GM12892 (cell line): ENCODE measurements around the gene CASR.

Source experiments
- POLR2A ChIP-seq: IDR thresholded peaks from 2 replicates; pipeline ENCODE4 v1.6.1; 2011; ENCODE audit warnings: low read depth, low read length, control low read depth
- POLR2AphosphoS5 ChIP-seq: IDR thresholded peaks from 2 replicates; pipeline ENCODE4 v1.6.1; 2011; ENCODE audit warnings: low read depth, low read length, control low read depth
- TAF1 ChIP-seq: IDR thresholded peaks from 2 replicates; pipeline ENCODE4 v1.6.1; 2011; ENCODE audit warnings: low read depth, mild to moderate bottlenecking, control low read depth, low read length, borderline replicate concordance

DNA sequence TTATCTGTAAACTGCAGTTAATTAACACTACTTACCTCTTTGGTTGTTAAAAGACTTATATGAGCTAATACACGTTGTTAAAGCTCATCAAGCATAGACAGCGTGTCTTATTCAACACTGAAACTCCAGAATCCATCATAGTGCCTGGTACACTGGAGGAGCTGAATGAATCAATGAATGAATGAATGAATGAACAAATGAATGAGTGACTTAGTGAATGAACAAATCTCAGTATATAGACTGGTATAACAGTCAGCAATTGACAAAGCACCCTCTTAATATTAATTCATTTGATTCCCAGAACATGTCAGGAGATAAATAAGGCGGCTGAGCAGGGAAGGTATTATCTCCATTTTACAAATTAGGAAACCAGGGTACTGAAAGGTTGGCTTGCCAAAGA, 7.1 kb downstream of the CASR start:
- TF ChIP-seq POLR2AphosphoS5, result no peak
- no peak for TF ChIP-seq POLR2A
- no peak for TF ChIP-seq TAF1
